Measurements from ENCODE around the gene TM9SF2.

TM9SF2 gene

GRCh38 chr13:99506634-99507033, 5.4 kb downstream of the TM9SF2 start:
- DNase-seq (ENCODE audit: low read depth): no peak
- no peak for TF ChIP-seq CTCF (IDR thresholded peaks at IDR 0.05; ENCODE audit: control insufficient read depth, extremely low read depth, insufficient read depth)
- no peak overlapping the region for H3K4me3 ChIP-seq (ENCODE audit: low read depth, low read length)

GRCh38 chr13:99507054-99507453, 5.8 kb downstream of the TM9SF2 start:
- H3K4me3 ChIP-seq (ENCODE audit: low read depth, low read length): no peak overlapping the region
- no peak for TF ChIP-seq CTCF (IDR thresholded peaks at IDR 0.05; ENCODE audit: control insufficient read depth, extremely low read depth, insufficient read depth)
- no peak for DNase-seq (ENCODE audit: low read depth)

- no peak overlapping the region for H3K4me3 ChIP-seq (ENCODE audit: low read depth, low read length)
- TF ChIP-seq CTCF (IDR thresholded peaks at IDR 0.05; ENCODE audit: control insufficient read depth, extremely low read depth, insufficient read depth): no peak
- DNase-seq (ENCODE audit: low read depth): no peak
These were observed 6.3 kb downstream of the TM9SF2 start for GRCh38 chr13:99507551-99507950.

GRCh38 chr13:99507986-99508385, 6.7 kb downstream of the TM9SF2 start:
- no peak for TF ChIP-seq CTCF (IDR thresholded peaks at IDR 0.05; ENCODE audit: control insufficient read depth, extremely low read depth, insufficient read depth)
- no peak overlapping the region for H3K4me3 ChIP-seq (ENCODE audit: low read depth, low read length)

GRCh38 chr13:99509479-99509878, 8.2 kb downstream of the TM9SF2 start:
- H3K4me3 ChIP-seq (ENCODE audit: low read depth, low read length): no peak overlapping the region
- TF ChIP-seq CTCF (IDR thresholded peaks at IDR 0.05; ENCODE audit: control insufficient read depth, extremely low read depth, insufficient read depth): no peak
- no peak for DNase-seq (ENCODE audit: low read depth)

More at GRCh38 chr13:99507986-99508385, 6.7 kb downstream of the TM9SF2 start:
- DNase-seq (ENCODE audit: low read depth): no peak

GRCh38 chr13:99514801-99515200, 13.5 kb downstream of the TM9SF2 start:
- no peak for DNase-seq (ENCODE audit: low read depth)
- no peak overlapping the region for H3K4me3 ChIP-seq (ENCODE audit: low read depth, low read length)
- TF ChIP-seq CTCF (IDR thresholded peaks at IDR 0.05; ENCODE audit: control insufficient read depth, extremely low read depth, insufficient read depth): no peak

GRCh38 chr13:99516153-99516929, 15.1 kb downstream of the TM9SF2 start:
- no peak overlapping the region for H3K4me3 ChIP-seq (ENCODE audit: low read depth, low read length)
- DNase-seq (ENCODE audit: low read depth): no peak
- no peak for TF ChIP-seq CTCF (IDR thresholded peaks at IDR 0.05; ENCODE audit: control insufficient read depth, extremely low read depth, insufficient read depth)
